OCI-LY7 (cell line): ENCODE results near the gene TM2D3. TPM values are rescaled to one million over a fixed set of nuclear protein-coding genes. Genes with fewer than 3 reads are reported as not detected.

Source experiments
- BruUV-seq: library from RNA; stranded (reverse); fragments of 400-500 nt; replicated peaks from 2 replicates; lab custom pipeline; 2021; lab: Mats Ljungman, UMichigan
- CTCF ChIA-PET: fragments of 300-600 bp; sonication (Branson Sonifier 250); formaldehyde crosslinking; loops from one replicate; lab custom pipeline; 2022; ENCODE audit warnings: antibody characterized with exemption; ENCODE audit not compliant: unreplicated experiment; lab: Charles Lee
- POLR2A ChIA-PET: fragments of 300-600 bp; sonication (Branson Sonifier 250); formaldehyde crosslinking; loops from one replicate; lab custom pipeline; 2022; ENCODE audit warnings: antibody characterized with exemption; lab: Charles Lee
- DNase-seq: peaks from one replicate; pipeline ENCODE4 v3.0.0-alpha.2; 2015; ENCODE audit warnings: low spot score
- H2AFZ ChIP-seq: fragments of 200-600 bp; sonication (generic), shearing (Covaris generic); 2 replicates; pipeline ENCODE4 v1.6.1; 2014; ENCODE audit warnings: mild to moderate bottlenecking, antibody characterized with exemption, low read length, moderate library complexity
- H3K27ac ChIP-seq: fragments of 200-600 bp; sonication (generic); 2 replicates; pipeline ENCODE4 v1.5.1; 2014; ENCODE audit warnings: mixed run types, low read depth, mild to moderate bottlenecking, moderate library complexity, low read length, inconsistent platforms; ENCODE audit not compliant: poor library complexity, severe bottlenecking
- H3K36me3 ChIP-seq: fragments of 200-600 bp; sonication (generic); 2 replicates; pipeline ENCODE4 v1.6.1; 2014; ENCODE audit warnings: mild to moderate bottlenecking, antibody characterized with exemption, low read length, moderate library complexity, mixed read lengths; ENCODE audit not compliant: insufficient read depth
- H3K4me1 ChIP-seq: fragments of 200-600 bp; sonication (generic); 2 replicates; pipeline ENCODE4 v1.5.1; 2014; ENCODE audit warnings: mild to moderate bottlenecking, low read length; ENCODE audit not compliant: insufficient read depth, poor library complexity, severe bottlenecking
- H3K4me2 ChIP-seq: fragments of 200-600 bp; sonication (generic); 2 replicates; pipeline ENCODE4 v1.6.1; 2014; ENCODE audit warnings: mild to moderate bottlenecking, low read length
- H3K4me3 ChIP-seq: fragments of 200-600 bp; sonication (generic); 2 replicates; pipeline ENCODE4 v1.5.1; 2014; ENCODE audit warnings: mild to moderate bottlenecking, low read depth, low read length; ENCODE audit not compliant: poor library complexity, severe bottlenecking
- H3K79me2 ChIP-seq: fragments of 200-600 bp; sonication (generic); 2 replicates; pipeline ENCODE4 v1.6.1; 2016; ENCODE audit warnings: low read depth, mild to moderate bottlenecking, low read length, moderate library complexity, mixed read lengths; ENCODE audit not compliant: insufficient read depth
- H3K9me2 ChIP-seq: fragments of 200-600 bp; sonication (generic); 2 replicates; pipeline ENCODE4 v1.6.1; 2016; ENCODE audit warnings: mild to moderate bottlenecking, low read length, mixed read lengths; ENCODE audit not compliant: insufficient read depth
- H3K9me3 ChIP-seq: fragments of 200-600 bp; sonication (generic); 2 replicates; pipeline ENCODE4 v1.6.1; 2014; ENCODE audit warnings: mild to moderate bottlenecking, mixed run types, low read length, mixed read lengths
- H4K20me1 ChIP-seq: fragments of 200-600 bp; sonication (generic); 2 replicates; pipeline ENCODE4 v1.6.1; 2014; ENCODE audit warnings: mild to moderate bottlenecking, antibody characterized with exemption, low read length, moderate library complexity, mixed read lengths; ENCODE audit not compliant: insufficient read depth
- CTCF ChIP-seq: fragments of 200-600 bp; sonication (generic); conservative IDR thresholded peaks from 2 replicates; pipeline ENCODE4 v1.5.1; 2014; ENCODE audit warnings: mild to moderate bottlenecking, antibody characterized with exemption, low read length, moderate library complexity, mixed read lengths
- EZH2phosphoT487 ChIP-seq: fragments of 200-600 bp; sonication (generic); IDR thresholded peaks from 2 replicates; pipeline ENCODE4 v1.6.1; 2018; ENCODE audit warnings: low read depth, borderline replicate concordance, mild to moderate bottlenecking, mixed run types, antibody characterized with exemption, low read length, moderate library complexity, mixed read lengths
- intact Hi-C: fragments of 100-400 bp; cut with micrococcal nuclease; formaldehyde crosslinking; loops from one replicate; pipeline ENCODE4 v1.10.0; 2022; ENCODE audit not compliant: unreplicated experiment
- total RNA-seq, 2 experiments: library from RNA; depleted of rRNA in 1 of 2; stranded (reverse); fragments of >200 nt in 1 of 2; shearing (Covaris generic) in 1 of 2; gene quantifications; 2 replicates each; pipeline ENCODE4 v1.2.3, GENCODE V29; 2014 to 2022

The TM2D3 gene
- total RNA-seq, 2 experiments from 2014 or later: 33.6 to 39.0 TPM

- POLR2A ChIA-PET: interaction anchor here (0.7 to 1.1 kb wide), 3 partner anchors 9 to 25 kb away, joined by 3 read pairs; no protein-coding TSS in a partner anchor
- Histone ChIP-seq H3K36me3 (peaks cover 6% of the 10 kb centered on the region; the same call in 1 of the 2 replicates), H3K27ac (no peak overlapping the region), H3K9me3 (no peaks in the 10 kb centered on the region), H3K4me3 (no peak overlapping the region), H2AFZ (no peak overlapping the region), H3K4me1 (no peaks in the 10 kb centered on the region), H3K79me2 (no peaks in the 10 kb centered on the region), H3K9me2 (no peaks in the 10 kb centered on the region; the same call in 1 of the 2 replicates), H4K20me1 (no peaks in the 10 kb centered on the region), H3K4me2 (no peak overlapping the region)
- intact Hi-C loops: no loop called here
- no peak for TF ChIP-seq EZH2phosphoT487
- no peak for TF ChIP-seq CTCF
- CTCF ChIA-PET: no interaction called here
- no peak for DNase-seq
- no TSS peak for BruUV-seq
Measured at GRCh38 chr15:101692801-101693598, 40.8 kb upstream of the TM2D3 start.

DNA sequence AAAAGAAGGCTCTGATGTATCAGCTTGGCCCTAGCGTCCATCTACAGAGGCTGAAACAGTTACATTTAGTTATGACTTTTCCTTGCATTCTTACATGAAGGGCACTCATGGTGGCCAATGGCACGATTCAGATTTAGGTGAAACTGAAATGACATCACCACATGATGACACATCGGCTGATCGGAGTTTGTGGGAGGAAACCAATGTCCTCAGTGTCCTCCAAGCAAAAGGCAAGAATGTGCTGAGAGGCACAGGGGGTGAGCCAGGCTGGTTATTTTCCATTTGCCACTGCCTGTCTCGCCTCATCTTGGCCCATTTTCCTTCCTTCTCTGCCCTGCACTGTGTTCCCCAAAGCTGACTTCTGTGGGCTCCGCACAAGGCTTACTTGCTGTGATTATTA lies 37.7 kb upstream of the TM2D3 start:
- intact Hi-C loops: no loop called here
- H3K79me2 ChIP-seq: no peaks in the 10 kb centered on the region
- no peak overlapping the region for H3K4me2 ChIP-seq
- H3K4me1 ChIP-seq: no peaks in the 10 kb centered on the region
- no peak overlapping the region for H2AFZ ChIP-seq
- no peaks in the 10 kb centered on the region for H4K20me1 ChIP-seq
- H3K4me3 ChIP-seq: no peak overlapping the region
- ChIA-PET CTCF (no interaction called here), POLR2A (interaction anchor here (0.5 kb wide), 1 partner anchor 32 kb away, joined by 4 read pairs; no protein-coding TSS in a partner anchor)
- DNase-seq: no peak
- no TSS peak for BruUV-seq
- no peak for TF ChIP-seq EZH2phosphoT487
- no peak for TF ChIP-seq CTCF
- no peaks in the 10 kb centered on the region for H3K9me2 ChIP-seq
- H3K27ac ChIP-seq: no peak overlapping the region
- H3K9me3 ChIP-seq: no peaks in the 10 kb centered on the region
- no peaks in the 10 kb centered on the region for H3K36me3 ChIP-seq

DNA sequence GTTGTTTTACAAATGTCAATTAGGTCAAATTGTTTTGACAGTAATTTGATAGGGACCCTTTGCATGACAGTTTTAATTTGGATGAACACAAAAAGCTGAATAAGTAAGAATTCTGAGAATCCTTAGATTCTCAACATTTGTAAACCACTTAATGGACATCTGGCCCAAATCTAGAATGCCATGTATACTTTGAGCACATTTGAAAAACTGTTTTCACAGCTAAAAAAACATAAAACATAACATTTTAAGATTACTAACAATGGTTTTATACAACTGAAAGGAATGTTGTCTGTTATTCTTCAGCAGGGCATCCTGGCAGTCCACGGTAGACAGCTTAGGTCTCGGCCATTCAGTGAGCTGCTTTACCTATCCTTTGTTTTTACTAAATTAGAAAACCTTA lies 34.5 kb upstream of the TM2D3 start:
- Histone ChIP-seq H3K9me2 (no peaks in the 10 kb centered on the region), H3K79me2 (no peaks in the 10 kb centered on the region), H2AFZ (no peak overlapping the region), H3K36me3 (no peaks in the 10 kb centered on the region), H3K4me1 (no peaks in the 10 kb centered on the region), H3K4me3 (no peak overlapping the region), H3K4me2 (no peak overlapping the region), H4K20me1 (no peaks in the 10 kb centered on the region), H3K9me3 (no peaks in the 10 kb centered on the region), H3K27ac (no peak overlapping the region)
- TF ChIP-seq EZH2phosphoT487 (no peak), CTCF (no peak)
- ChIA-PET POLR2A (interaction anchor here (0.6 kb wide), 1 partner anchor 116 kb away, joined by 3 read pairs; no protein-coding TSS in a partner anchor), CTCF (no interaction called here)
- DNase-seq: no peak
- intact Hi-C loops: no loop called here
- BruUV-seq: no TSS peak
